HEK293T (cell line): ENCODE results near the gene ARHGAP26.

Experiments used
- FOXA1 ChIP-seq: fragments of 450-650 bp; IDR thresholded peaks from 2 replicates; pipeline ENCODE4 v1.6.1; 2016; ENCODE audit warnings: mild to moderate bottlenecking
- LEF1 ChIP-seq: fragments of 450-650 bp; IDR thresholded peaks from 2 replicates; pipeline ENCODE4 v1.6.1; 2017; ENCODE audit warnings: mild to moderate bottlenecking, borderline replicate concordance
- NFRKB ChIP-seq: fragments of 450-650 bp; IDR thresholded peaks from 2 replicates; pipeline ENCODE4 v1.6.1; 2016; ENCODE audit warnings: mild to moderate bottlenecking, moderate library complexity
- TARDBP ChIP-seq: fragments of 450-650 bp; IDR thresholded peaks from 2 replicates; pipeline ENCODE4 v1.6.1; 2016
- ZNF384 ChIP-seq: fragments of 450-650 bp; IDR thresholded peaks from 2 replicates; pipeline ENCODE4 v1.6.1; 2016

DNA sequence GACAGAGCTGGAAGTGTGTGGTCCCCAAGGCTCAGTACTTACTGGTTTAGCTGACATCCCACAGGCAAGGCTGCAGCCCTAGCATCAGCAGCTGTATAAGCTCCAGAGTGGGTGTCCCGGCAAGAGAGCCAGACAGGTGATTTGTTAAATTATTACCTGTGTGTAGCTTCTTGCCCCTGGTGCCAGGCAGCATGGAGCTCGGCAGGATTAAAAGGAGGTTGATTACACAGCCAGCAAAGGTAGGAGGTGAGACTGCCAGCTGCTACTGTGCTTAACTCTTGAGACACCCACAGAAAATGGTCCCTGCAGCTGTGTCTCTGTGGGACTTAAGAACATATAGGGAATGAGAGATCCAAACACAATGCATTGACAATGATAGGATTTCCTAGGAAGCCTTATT, 54.2 kb downstream of the ARHGAP26 start:
- no peak for TF ChIP-seq TARDBP
- TF ChIP-seq FOXA1 = no peak
- no peak for TF ChIP-seq NFRKB
- TF ChIP-seq ZNF384 = no peak
- TF ChIP-seq LEF1 = no peak
